H54 (cell line): Measurements from ENCODE around the gene RWDD3.

ENCODE experiments used
- DNase-seq: peaks from one replicate; pipeline ENCODE4 v3.0.0; 2011; ENCODE audit warnings: low spot score, mixed read lengths; ENCODE audit not compliant: insufficient read length
- FAIRE-seq: peaks from 3 replicates; lab custom pipeline; 2011; peaks lifted over from hg19 to GRCh38; lab: Jason Lieb, UNC
- POLR2A ChIP-seq: IDR thresholded peaks from 2 replicates; pipeline ENCODE4 v1.6.1; 2011; ENCODE audit warnings: low read depth, mild to moderate bottlenecking, low read length

Gene RWDD3

DNA sequence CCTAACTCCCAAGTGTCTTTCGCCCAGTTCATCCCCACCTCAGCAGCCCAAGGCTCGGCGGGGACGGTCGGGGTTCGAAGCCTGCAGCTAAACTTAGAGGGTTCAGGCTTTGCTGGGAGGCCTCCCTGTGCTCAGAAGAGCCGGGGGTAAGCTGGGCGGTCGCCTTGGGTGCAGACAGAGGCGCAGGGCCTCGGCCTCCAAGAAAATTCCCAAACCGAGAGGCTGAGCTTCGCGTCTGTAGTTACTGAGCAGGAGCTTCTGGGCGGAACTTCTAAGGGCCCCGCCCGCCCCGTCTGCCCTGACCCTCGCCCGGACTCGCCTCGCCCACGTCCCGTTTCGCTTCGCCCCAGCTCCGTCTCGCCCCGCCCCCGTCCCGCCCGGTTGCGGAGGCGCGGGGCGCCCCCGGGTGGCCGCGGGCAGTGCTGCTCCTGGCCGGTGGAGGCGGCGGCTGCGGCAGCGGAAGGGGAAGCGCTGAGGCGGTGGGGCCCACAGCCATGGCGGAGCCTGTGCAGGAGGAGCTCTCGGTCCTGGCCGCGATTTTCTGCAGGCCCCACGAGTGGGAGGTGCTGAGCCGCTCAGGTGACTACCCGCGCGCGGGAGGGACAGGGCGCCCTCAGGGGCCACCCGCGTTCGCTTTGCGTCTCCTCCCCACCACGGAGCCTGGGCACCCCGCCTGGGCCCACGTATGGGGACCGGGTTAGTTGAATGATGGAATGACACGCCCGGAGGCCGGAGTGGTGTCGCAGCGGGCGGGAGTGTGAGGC, at the start of gene RWDD3:
Gene RWDD3, plus strand, starts transcription at position 474 of the 764 bp plus-strand sequence. Its CDS starts 21 bp downstream, at position 495.
- TF ChIP-seq POLR2A, result peak; percentile 77
- FAIRE-seq (peak; percentile 67), DNase-seq (peak; percentile 83)

DNA sequence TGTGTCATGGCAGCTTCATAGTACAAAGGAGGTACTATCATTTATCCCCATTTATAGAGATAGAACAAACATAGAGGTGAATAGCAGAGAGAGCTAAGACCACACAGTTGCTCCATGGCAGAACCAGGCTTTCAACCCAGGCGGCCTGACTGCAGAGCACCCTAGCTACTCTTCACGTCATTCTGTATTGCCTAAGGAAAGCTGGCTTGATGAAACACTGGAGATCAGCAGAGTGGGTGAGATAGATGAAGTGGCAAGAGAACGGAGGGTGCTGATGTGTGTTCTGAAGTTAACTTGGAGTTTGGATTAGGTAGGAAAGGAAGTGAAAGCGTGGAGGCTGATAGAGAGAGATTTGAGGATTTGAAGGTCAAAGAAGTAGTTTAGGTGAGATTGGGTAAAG, 47.9 kb upstream of the RWDD3 start:
- TF ChIP-seq POLR2A, result no peak
- FAIRE-seq, result no peak
- DNase-seq, result no peak

DNA sequence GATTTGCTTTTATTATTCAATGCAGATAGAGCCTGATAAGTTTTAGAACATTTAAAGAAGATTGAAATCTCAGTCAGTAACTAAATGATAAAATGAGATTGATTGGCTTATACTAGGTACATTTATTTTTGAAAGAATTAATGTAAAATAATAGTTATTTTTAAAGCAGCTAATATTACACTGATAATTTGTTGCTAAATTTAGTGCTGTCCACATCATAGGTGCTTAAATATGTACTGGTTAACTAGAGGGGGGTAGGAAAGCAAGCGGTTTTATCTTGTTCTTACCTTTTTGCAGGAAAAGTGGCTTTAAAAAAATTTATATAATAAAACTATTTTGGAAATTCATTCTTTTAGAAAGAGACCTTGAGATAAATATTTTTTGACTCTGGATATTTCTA, 40.4 kb upstream of the RWDD3 start:
- no peak for DNase-seq
- TF ChIP-seq POLR2A, result no peak
- no peak for FAIRE-seq

GRCh38 chr1:95195046-95195445, 39.0 kb upstream of the RWDD3 start:
- no peak for TF ChIP-seq POLR2A
- FAIRE-seq, result no peak
- DNase-seq, result no peak

DNA sequence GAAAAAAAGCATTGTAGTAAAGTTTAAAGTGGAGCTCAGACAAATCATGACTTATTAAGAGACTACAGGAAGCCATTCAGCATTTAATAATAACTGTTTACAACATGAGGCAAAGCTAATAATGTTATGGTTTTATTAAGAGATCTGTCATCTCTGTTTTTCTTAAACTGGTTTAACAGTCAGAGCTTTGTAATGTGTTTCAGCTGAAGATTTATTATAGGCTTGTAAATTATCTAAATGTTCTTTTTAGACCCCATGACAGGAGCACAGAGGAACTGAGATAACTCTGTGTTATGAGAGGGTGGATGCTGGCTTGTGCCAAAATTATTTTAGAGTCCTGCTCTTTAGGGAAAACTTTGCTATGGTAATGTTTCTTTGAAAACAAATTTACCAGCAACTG, 38.0 kb upstream of the RWDD3 start:
- FAIRE-seq (no peak), DNase-seq (no peak)
- no peak for TF ChIP-seq POLR2A

- DNase-seq (peak; percentile 19), FAIRE-seq (peak; percentile 97)
Measured at GRCh38 chr1:95197616-95198252, 36.3 kb upstream of the RWDD3 start.

DNA sequence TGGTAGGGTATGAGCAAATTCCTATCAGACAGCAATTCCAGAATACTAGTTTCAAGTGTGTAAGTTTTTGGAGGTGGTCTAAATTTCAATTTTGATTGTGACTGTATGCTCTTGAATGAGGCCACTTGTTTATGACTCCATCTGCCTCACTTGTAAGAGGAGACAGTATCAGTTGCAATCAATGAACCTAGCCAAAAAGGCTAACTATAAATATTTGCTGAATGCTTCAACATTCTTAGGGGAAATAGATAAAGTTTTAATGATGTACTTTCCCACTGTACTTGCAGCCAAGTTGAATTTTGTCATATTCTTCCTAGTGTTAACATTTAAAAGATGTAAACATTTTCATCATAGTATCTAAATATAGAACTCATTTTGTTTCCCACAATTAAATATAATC, 32.1 kb upstream of the RWDD3 start:
- FAIRE-seq (no peak), DNase-seq (no peak)

More at GRCh38 chr1:95197616-95198252, 36.3 kb upstream of the RWDD3 start:
- no peak for TF ChIP-seq POLR2A

GRCh38 chr1:95203908-95204437, 30.0 kb upstream of the RWDD3 start:
- TF ChIP-seq POLR2A, result no peak
- DNase-seq (no peak), FAIRE-seq (no peak)

More for the DNA sequence above, 32.1 kb upstream of the RWDD3 start:
- TF ChIP-seq POLR2A, result no peak

- no peak for TF ChIP-seq POLR2A
- FAIRE-seq, result no peak
- no peak for DNase-seq
Measured at GRCh38 chr1:95206514-95206913, 27.5 kb upstream of the RWDD3 start.

DNA sequence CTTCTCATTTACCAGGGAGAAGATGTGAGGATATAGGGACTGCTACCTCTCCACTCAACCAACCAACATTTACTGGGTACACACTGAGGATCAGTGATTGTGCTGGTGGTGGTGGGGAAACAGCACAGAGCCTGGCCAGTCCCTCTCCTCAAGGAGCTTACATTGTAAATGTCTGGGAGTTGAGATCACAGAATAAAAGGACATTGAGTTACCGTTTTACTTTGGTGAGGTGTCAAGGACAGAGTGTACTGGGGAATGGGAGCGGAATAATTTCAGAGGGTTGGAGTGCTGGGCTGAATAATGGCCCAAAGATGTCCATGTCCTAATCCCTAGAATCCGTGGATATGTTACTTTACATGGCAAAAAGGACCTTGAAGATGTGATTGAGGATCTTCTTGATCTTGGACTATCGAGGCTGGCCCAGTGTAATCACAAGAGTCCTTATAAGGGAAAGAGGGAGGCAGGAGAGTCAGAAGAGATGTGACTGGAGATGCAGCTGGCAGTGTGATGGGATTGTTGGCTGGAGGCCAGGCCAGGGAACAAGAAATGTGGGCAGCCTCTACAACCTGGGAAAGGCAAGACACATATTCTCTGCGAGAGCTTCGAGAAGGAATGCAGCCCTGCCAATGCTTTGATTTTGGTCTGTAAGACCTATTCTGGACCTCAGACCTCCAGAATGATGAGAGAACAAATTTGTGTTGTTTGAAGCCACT, 26.6 kb upstream of the RWDD3 start:
- no peak for TF ChIP-seq POLR2A
- no peak for DNase-seq
- FAIRE-seq, result no peak

- no peak for FAIRE-seq
- DNase-seq, result no peak
- no peak for TF ChIP-seq POLR2A
Measured at GRCh38 chr1:95208876-95209275, 25.1 kb upstream of the RWDD3 start.

- no peak for DNase-seq
- no peak for TF ChIP-seq POLR2A
- no peak for FAIRE-seq
Measured at GRCh38 chr1:95209291-95209690, 24.7 kb upstream of the RWDD3 start.

DNA sequence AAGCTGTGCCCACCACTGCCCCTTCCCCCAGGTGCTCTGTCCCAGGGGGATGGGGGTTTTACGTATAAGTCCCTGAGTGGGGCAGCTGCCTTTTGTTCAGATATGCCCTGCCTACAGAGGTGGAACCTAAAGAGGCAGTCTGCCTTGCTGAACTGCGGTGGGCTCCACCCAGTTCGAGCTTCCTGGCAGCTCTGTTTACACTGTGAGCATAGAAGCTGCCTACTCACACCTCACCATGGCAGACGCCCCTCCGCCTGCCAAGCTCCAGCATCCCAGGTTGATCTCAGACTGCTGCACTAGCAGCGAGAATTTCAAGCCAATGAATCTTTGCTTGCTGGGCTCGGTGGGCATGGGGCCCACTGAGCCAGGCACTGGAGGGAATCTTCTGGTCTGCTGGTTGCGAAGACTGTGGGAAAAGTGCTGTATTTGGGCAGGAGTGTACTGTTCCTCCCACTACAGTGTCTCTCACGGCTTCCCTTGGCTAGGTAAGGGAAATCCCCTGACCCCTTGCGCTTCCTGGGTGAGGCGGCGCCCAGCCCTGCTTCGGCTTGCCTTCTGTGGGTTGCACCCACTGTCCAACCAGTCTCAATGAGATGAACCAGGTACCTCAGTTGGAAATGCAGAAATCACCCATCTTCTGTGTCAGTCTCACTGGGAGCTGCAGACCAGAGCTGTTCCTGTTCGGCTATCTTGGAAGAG, 17.6 kb upstream of the RWDD3 start:
- no peak for FAIRE-seq
- DNase-seq, result no peak
- no peak for TF ChIP-seq POLR2A
